KOPT-K1 (cell line): Measurements from ENCODE around the gene TMEM98.
"Not testable (repeated sequence)": the region's sequence is repeated elsewhere in the genome, so short reads cannot be mapped to it uniquely, and the experiment has no call there.

ENCODE experiments used
- H3K27ac ChIP-seq: fragments of 200-600 bp; sonication (generic); 2 replicates; pipeline ENCODE4 v1.5.1; 2016; ENCODE audit warnings: antibody characterized with exemption, mild to moderate bottlenecking, low read depth, low read length; ENCODE audit not compliant: poor library complexity, severe bottlenecking
- H3K36me3 ChIP-seq: fragments of 200-600 bp; sonication (generic); 2 replicates; pipeline ENCODE4 v1.5.1; 2017; ENCODE audit warnings: antibody characterized with exemption, mild to moderate bottlenecking, low read length, moderate library complexity; ENCODE audit not compliant: insufficient read depth
- H3K9me3 ChIP-seq: fragments of 200-600 bp; sonication (generic); 2 replicates; pipeline ENCODE4 v1.5.1; 2017; ENCODE audit warnings: antibody characterized with exemption, low read length, mild to moderate bottlenecking; ENCODE audit not compliant: insufficient read depth, poor library complexity, severe bottlenecking

TMEM98 gene

GRCh38 chr17:32927724-32928585 is at the start of gene TMEM98:
Gene TMEM98, plus strand, starts transcription at chr17:32928153. Its CDS starts 3,376 bp downstream, at chr17:32931529.
- Histone ChIP-seq H3K9me3 (no peaks in the 10 kb centered on the region), H3K36me3 (no peaks in the 10 kb centered on the region), H3K27ac (no peak within 1 kb of the TSS)

GRCh38 chr17:32878211-32878610 is 49.7 kb upstream of the TMEM98 start:
- Histone ChIP-seq H3K9me3 (no peaks in the 10 kb centered on the region), H3K27ac (no peak overlapping the region), H3K36me3 (no peaks in the 10 kb centered on the region)

- Histone ChIP-seq H3K36me3 (no peaks in the 10 kb centered on the region), H3K9me3 (no peaks in the 10 kb centered on the region)
These were observed 48.8 kb upstream of the TMEM98 start for GRCh38 chr17:32879134-32879533.

GRCh38 chr17:32880671-32881453 is 47.1 kb upstream of the TMEM98 start:
- H3K36me3 ChIP-seq, result no peaks in the 10 kb centered on the region
- H3K9me3 ChIP-seq, result no peaks in the 10 kb centered on the region
- no peak overlapping the region for H3K27ac ChIP-seq

More at GRCh38 chr17:32879134-32879533, 48.8 kb upstream of the TMEM98 start:
- H3K27ac ChIP-seq, result no peak overlapping the region

GRCh38 chr17:32882029-32882428 is 45.9 kb upstream of the TMEM98 start:
- H3K36me3 ChIP-seq, result no peaks in the 10 kb centered on the region
- H3K27ac ChIP-seq, result no peak overlapping the region
- no peaks in the 10 kb centered on the region for H3K9me3 ChIP-seq

- H3K36me3 ChIP-seq, result no peaks in the 10 kb centered on the region
- H3K27ac ChIP-seq, result no peak overlapping the region
- H3K9me3 ChIP-seq, result no peaks in the 10 kb centered on the region
These were observed 45.2 kb upstream of the TMEM98 start for GRCh38 chr17:32882734-32883133.

- H3K27ac ChIP-seq, H3K9me3 ChIP-seq, H3K36me3 ChIP-seq: not testable (repeated sequence)
These were observed 41.0 kb upstream of the TMEM98 start for GRCh38 chr17:32886951-32887350.

- H3K9me3 ChIP-seq, H3K27ac ChIP-seq, H3K36me3 ChIP-seq: not testable (repeated sequence)
These were observed 40.5 kb upstream of the TMEM98 start for GRCh38 chr17:32887410-32887809.

- Histone ChIP-seq H3K36me3 (no peaks in the 10 kb centered on the region), H3K27ac (no peak overlapping the region), H3K9me3 (no peaks in the 10 kb centered on the region)
These were observed 33.7 kb upstream of the TMEM98 start for GRCh38 chr17:32894245-32894644.

GRCh38 chr17:32896647-32897258 is 31.2 kb upstream of the TMEM98 start:
- peaks cover 4% of the 10 kb centered on the region for H3K9me3 ChIP-seq
- H3K36me3 ChIP-seq, result no peaks in the 10 kb centered on the region
- no peak overlapping the region for H3K27ac ChIP-seq

GRCh38 chr17:32899236-32900013 is 28.5 kb upstream of the TMEM98 start:
- Histone ChIP-seq H3K36me3 (no peaks in the 10 kb centered on the region), H3K27ac (no peak overlapping the region), H3K9me3 (peaks cover 9% of the 10 kb centered on the region)

- Histone ChIP-seq H3K27ac (no peak overlapping the region), H3K9me3 (peaks cover 9% of the 10 kb centered on the region), H3K36me3 (no peaks in the 10 kb centered on the region)
These were observed 26.2 kb upstream of the TMEM98 start for GRCh38 chr17:32901743-32902142.

- peaks cover 9% of the 10 kb centered on the region for H3K9me3 ChIP-seq
- H3K36me3 ChIP-seq, result no peaks in the 10 kb centered on the region
- H3K27ac ChIP-seq, result no peak overlapping the region
These were observed 23.9 kb upstream of the TMEM98 start for GRCh38 chr17:32903774-32904673.

- Histone ChIP-seq H3K36me3 (no peaks in the 10 kb centered on the region), H3K9me3 (peaks cover 9% of the 10 kb centered on the region), H3K27ac (no peak overlapping the region)
These were observed 23.1 kb upstream of the TMEM98 start for GRCh38 chr17:32904891-32905290.
